ENCODE results near the gene DTNBP1.

The DTNBP1 gene

GRCh38 chr6:15592610-15593009 is 70.2 kb downstream of the DTNBP1 start:
- DNase-seq (ENCODE audit: low read depth) = no peak

GRCh38 chr6:15588971-15589634 is 73.7 kb downstream of the DTNBP1 start:
- peak; percentile 60 for DNase-seq (ENCODE audit: low read depth)

GRCh38 chr6:15586503-15586902 is 76.3 kb downstream of the DTNBP1 start:
- no peak for DNase-seq (ENCODE audit: low read depth)

GRCh38 chr6:15585760-15586214 is 77.0 kb downstream of the DTNBP1 start:
- DNase-seq (ENCODE audit: low read depth) = no peak

GRCh38 chr6:15582499-15582898 is 80.3 kb downstream of the DTNBP1 start:
- DNase-seq (ENCODE audit: low read depth) = no peak

GRCh38 chr6:15581751-15582150 is 81.1 kb downstream of the DTNBP1 start:
- no peak for DNase-seq (ENCODE audit: low read depth)

GRCh38 chr6:15580326-15580725 is 82.5 kb downstream of the DTNBP1 start:
- no peak for DNase-seq (ENCODE audit: low read depth)

GRCh38 chr6:15578716-15579391 is 84.0 kb downstream of the DTNBP1 start:
- DNase-seq (ENCODE audit: low read depth) = no peak

- DNase-seq (ENCODE audit: low read depth) = no peak
These were observed 85.2 kb downstream of the DTNBP1 start for GRCh38 chr6:15577550-15578171.

GRCh38 chr6:15577106-15577505 is 85.7 kb downstream of the DTNBP1 start:
- no peak for DNase-seq (ENCODE audit: low read depth)

- DNase-seq (ENCODE audit: low read depth) = no peak
These were observed 87.3 kb downstream of the DTNBP1 start for GRCh38 chr6:15575357-15576033.

- DNase-seq (ENCODE audit: low read depth) = no peak
These were observed 88.3 kb downstream of the DTNBP1 start for GRCh38 chr6:15574486-15574885.

- DNase-seq (ENCODE audit: low read depth) = no peak
These were observed 88.8 kb downstream of the DTNBP1 start for GRCh38 chr6:15574023-15574422.

GRCh38 chr6:15573384-15573783 is 89.4 kb downstream of the DTNBP1 start:
- DNase-seq (ENCODE audit: low read depth) = no peak

GRCh38 chr6:15572296-15573016 is 90.4 kb downstream of the DTNBP1 start:
- no peak for DNase-seq (ENCODE audit: low read depth)

GRCh38 chr6:15570171-15570570 is 92.7 kb downstream of the DTNBP1 start:
- DNase-seq (ENCODE audit: low read depth) = no peak

GRCh38 chr6:15569035-15569995 is 93.5 kb downstream of the DTNBP1 start:
- DNase-seq (ENCODE audit: low read depth) = no peak

- no peak for DNase-seq (ENCODE audit: low read depth)
These were observed 99.9 kb downstream of the DTNBP1 start for GRCh38 chr6:15562977-15563376.

GRCh38 chr6:15561447-15562199 is 101.2 kb downstream of the DTNBP1 start:
- no peak for DNase-seq (ENCODE audit: low read depth)

- DNase-seq (ENCODE audit: low read depth) = no peak
These were observed 102.1 kb downstream of the DTNBP1 start for GRCh38 chr6:15560713-15561112.

Data from HS-5 (cell line).